Mesodermal cell (in vitro differentiated cells): ENCODE data around the gene TRNT1.
A peak's percentile ranks its signal among the peaks of the same experiment; 100 is the strongest.

ENCODE experiments used
- H3K27ac ChIP-seq: 2 replicates; pipeline ENCODE4 v1.7.0; 2013; ENCODE audit warnings: mild to moderate bottlenecking, low read depth, low read length, moderate library complexity; ENCODE audit not compliant: severe bottlenecking
- H3K36me3 ChIP-seq: 2 replicates; pipeline ENCODE4 v1.7.1; 2013; ENCODE audit warnings: mild to moderate bottlenecking, low read length, moderate library complexity; ENCODE audit not compliant: control insufficient read depth, insufficient read depth
- H3K4me1 ChIP-seq: one replicate; pipeline ENCODE4 v1.7.1; 2013; ENCODE audit warnings: mild to moderate bottlenecking, low read length; ENCODE audit not compliant: insufficient read depth, control insufficient read depth, poor library complexity, severe bottlenecking
- H3K4me3 ChIP-seq: 2 replicates; pipeline ENCODE4 v1.7.0; 2013; ENCODE audit warnings: low read length, control low read depth, mild to moderate bottlenecking; ENCODE audit not compliant: insufficient read depth, poor library complexity, severe bottlenecking; ENCODE audit errors: extremely low read depth
- H3K9me3 ChIP-seq: 2 replicates; pipeline ENCODE4 v1.7.1; 2013; ENCODE audit warnings: mild to moderate bottlenecking, low read length, moderate library complexity; ENCODE audit not compliant: control insufficient read depth
- WGBS, 2 experiments: methylation state at CpG; one replicate each; pipeline ENCODE4 v1.1.5; 2013; ENCODE audit warnings: missing lambda C conversion rate in 2 of 2; ENCODE audit not compliant: insufficient coverage in 2 of 2; 5-methylcytosine and 5-hydroxymethylcytosine counted together

The TRNT1 gene

DNA sequence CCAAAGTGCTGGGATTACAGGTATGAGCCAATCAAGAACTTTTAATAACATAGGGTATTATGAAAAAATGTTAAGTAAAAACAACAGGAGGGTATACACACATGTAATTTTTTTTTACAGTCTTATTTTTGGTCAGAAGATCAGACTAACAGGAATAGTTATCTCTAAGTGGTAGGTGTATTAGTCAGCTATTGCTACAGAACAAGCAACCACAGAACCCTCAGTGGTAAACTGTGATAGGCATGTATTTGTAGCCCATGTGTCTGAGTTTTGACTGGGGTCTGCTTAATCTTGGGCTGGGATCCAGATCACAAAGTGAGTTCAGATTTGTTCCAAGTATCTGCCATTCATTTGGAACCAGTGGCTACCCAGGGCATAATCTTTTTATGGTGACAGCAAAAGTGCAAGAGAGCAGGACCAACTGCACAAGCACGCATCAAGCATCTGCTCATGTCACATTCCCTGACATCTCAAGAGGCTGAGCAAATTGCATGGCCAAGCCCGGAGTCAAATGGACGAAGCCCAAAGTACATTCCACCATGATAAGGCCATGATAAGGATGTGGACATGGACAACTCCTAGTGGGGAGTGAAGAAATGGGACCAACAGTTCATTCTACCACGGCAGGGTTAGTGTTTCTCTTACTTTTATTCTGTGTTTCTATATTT lies 13.6 kb upstream of the TRNT1 start:
- Histone ChIP-seq H3K36me3 (no peaks in the 10 kb centered on the region), H3K27ac (no peak overlapping the region), H3K4me3 (no peak overlapping the region), H3K9me3 (no peaks in the 10 kb centered on the region), H3K4me1 (peaks cover 14% of the 10 kb centered on the region)
- WGBS, 2 experiments: 63 to 83% methylated on average over 1 to 3 of the region's 4 CpGs

DNA sequence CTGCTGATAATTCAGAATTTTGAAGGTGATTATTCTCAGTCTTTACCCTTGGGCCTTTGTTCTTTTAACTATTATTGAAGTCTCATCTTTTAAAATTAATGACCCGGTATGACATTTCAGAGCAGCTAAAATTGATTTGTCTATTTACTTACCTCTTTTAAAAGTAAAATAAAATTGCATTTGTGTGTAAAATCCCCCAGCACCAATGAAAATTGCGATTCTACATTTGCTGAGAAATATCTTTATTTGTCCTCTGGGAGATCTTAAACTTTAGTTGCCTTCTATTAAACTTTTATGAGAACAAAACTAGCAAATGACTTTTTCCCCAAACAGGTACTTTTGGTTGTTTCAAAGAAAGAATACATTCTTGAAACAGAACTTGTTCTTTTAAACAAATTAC lies 9.1 kb upstream of the TRNT1 start:
- Histone ChIP-seq H3K4me3 (no peak overlapping the region), H3K4me1 (no peaks in the 10 kb centered on the region), H3K9me3 (no peaks in the 10 kb centered on the region), H3K36me3 (no peaks in the 10 kb centered on the region), H3K27ac (no peak overlapping the region)
- no CpG with 5 or more reads among the region's 2 CpGs for WGBS, 2 experiments

- H3K36me3 ChIP-seq: no peaks in the 10 kb centered on the region
- H3K4me3 ChIP-seq: no peak overlapping the region
- H3K4me1 ChIP-seq: no peaks in the 10 kb centered on the region
- H3K9me3 ChIP-seq: no peaks in the 10 kb centered on the region
- H3K27ac ChIP-seq: no peak overlapping the region
- 81% methylated on average over 4 of the region's 4 CpGs for WGBS, 2 experiments
These were observed 7.3 kb upstream of the TRNT1 start for GRCh38 chr3:3119393-3119851.

DNA sequence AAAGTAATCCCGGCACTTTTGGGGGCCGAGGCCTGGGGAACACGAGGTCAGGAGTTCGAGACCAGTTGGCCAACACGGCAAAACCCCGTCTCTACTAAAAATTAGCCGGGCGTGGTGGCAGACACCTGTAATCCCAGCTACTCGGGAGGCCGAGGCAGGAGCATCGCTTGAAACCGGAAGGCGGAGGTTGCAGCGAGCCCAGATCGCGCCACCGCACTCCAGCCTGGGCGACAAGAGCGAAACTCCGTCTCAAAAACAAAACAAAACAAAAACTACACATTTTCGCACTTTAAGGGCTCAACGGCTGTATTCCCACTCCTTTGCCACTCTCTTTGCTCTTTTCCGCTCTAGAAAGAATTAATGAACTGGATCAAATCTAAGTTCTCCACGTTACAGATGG lies 763 bp upstream of the TRNT1 start:
- Histone ChIP-seq H3K9me3 (no peaks in the 10 kb centered on the region), H3K4me1 (peaks cover 8% of the 10 kb centered on the region), H3K27ac (peak overlapping the region; percentile 95), H3K4me3 (peak overlapping the region; percentile 78), H3K36me3 (peaks cover 29% of the 10 kb centered on the region)
- WGBS, 2 experiments: 88 to 95% methylated on average over 18 to 24 of the region's 24 CpGs

DNA sequence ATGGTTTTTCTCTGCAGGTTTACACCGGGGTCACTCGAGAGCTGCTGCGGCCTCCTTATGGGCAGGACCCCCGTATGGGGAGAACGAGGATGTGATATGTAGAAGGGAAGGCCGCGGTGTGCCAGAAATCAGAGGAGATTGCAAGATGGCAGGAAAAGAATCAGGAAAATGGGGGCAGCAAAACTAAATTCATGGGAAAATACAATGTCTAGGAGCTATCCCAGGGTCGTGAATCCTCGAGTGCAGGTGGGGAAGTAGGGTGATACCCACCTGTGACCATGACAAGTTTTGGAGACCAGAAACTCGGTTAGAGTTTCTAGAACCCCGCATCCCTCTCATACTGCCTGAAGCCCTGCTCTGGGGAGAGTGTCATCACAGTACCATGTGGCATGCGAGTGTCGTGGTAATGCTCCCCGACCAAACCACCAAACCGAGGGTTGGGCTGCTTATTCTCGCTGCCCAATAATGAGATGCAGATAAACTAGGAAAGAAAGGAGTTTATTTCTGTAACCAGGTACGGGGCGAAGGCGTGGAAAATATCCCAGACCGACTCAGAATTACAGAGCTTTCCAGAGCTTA lies 781 bp downstream of the TRNT1 start:
- peaks cover 8% of the 10 kb centered on the region for H3K4me1 ChIP-seq
- 29 to 35% methylated on average over 11 to 15 of the region's 20 CpGs for WGBS, 2 experiments
- peak overlapping the region; percentile 95 for H3K27ac ChIP-seq
- no peaks in the 10 kb centered on the region for H3K9me3 ChIP-seq
- H3K4me3 ChIP-seq: peak overlapping the region; percentile 78
- peaks cover 34% of the 10 kb centered on the region for H3K36me3 ChIP-seq

- Histone ChIP-seq H3K4me3 (no peak overlapping the region), H3K27ac (no peak overlapping the region), H3K36me3 (peaks cover 44% of the 10 kb centered on the region), H3K9me3 (no peaks in the 10 kb centered on the region), H3K4me1 (peaks cover 8% of the 10 kb centered on the region)
- whole genome bisulfite sequencing, 2 experiments: 72 to 77% methylated on average over 4 to 5 of the region's 5 CpGs
These were observed 2.8 kb downstream of the TRNT1 start for GRCh38 chr3:3129579-3129978.

DNA sequence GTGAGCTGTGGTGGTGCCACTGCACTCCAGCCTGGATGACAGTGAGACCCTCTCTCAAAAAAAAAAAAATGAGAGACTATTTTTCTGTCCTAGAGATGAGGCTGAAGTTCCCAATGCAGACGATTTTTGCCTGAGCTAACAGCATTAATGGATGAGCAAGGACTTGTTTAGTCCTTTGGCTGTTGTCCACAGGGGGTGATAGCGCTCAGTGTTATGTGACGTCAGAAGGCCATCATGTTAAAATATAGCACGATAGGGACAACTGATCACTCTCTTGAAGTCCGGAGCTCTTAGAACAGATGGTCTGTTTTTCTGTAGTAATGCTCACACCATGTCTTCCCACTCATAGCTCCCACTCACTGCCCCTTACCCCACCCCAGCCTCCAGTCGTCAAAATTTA lies 6.8 kb downstream of the TRNT1 start:
- Histone ChIP-seq H3K27ac (no peak overlapping the region), H3K9me3 (no peaks in the 10 kb centered on the region), H3K36me3 (peaks cover 76% of the 10 kb centered on the region), H3K4me3 (no peak overlapping the region), H3K4me1 (peaks cover 5% of the 10 kb centered on the region)
- WGBS, 2 experiments: 88 to 93% methylated on average over 3 to 5 of the region's 6 CpGs

DNA sequence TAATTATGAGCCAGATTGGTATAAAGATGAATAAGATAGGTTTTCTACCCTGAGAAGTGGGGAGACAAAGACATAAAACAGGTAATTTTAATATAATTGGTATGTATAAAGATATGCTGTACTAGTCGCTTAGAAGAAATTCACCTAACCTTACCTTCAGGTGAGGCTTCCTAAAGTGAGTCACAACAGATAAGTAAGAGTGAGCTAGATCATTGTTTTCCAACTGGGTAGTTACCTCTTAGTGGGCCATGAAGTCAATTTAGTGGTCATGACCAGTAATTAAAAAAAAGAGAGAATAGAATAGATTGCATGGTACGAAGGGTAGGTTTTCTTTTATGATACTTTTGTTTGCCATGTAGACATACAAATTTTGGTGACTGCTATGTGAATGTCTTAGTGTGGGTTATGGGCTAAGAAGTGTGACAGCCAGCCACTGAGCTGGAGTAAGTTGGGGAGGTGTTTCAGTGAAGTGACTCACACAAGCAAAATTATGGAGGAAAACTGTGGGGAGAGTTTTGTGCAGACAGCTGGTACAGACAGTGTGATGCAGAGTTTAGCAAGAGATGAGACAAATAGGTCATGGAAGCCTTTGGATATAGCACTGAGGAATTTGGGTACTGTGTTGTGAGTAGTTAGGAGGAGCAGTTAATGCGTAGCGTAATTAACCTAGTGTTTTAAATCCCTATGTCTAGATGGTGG lies 8.2 kb downstream of the TRNT1 start:
- 100% methylated on average over 3 of the region's 4 CpGs for WGBS, 2 experiments
- Histone ChIP-seq H3K27ac (no peak overlapping the region), H3K4me1 (no peaks in the 10 kb centered on the region), H3K36me3 (peaks cover 76% of the 10 kb centered on the region), H3K9me3 (no peaks in the 10 kb centered on the region), H3K4me3 (no peak overlapping the region)

DNA sequence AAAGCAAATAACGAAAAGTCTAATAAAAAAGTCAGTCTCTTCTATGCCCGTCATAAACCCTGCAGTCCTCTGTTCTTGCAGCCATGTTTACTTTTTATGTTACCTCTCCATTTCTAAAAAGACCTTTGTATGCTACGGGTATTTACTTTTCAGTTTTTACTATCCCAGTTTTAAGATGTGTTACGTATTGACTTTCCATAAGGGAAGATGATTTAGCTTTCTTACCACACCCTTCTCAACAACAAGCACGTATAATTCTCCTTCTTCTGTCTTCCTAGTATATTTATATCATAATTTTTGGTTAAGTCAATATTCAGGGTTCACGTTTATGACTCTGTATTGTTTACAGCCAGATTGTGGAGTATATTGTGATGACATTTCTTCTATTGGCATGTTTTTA lies 10.8 kb downstream of the TRNT1 start:
- H3K4me1 ChIP-seq: no peaks in the 10 kb centered on the region
- H3K9me3 ChIP-seq: no peaks in the 10 kb centered on the region
- peaks cover 85% of the 10 kb centered on the region for H3K36me3 ChIP-seq
- H3K27ac ChIP-seq: no peak overlapping the region
- 90 to 96% methylated on average over 2 of the region's 6 CpGs for WGBS, 2 experiments
- H3K4me3 ChIP-seq: no peak overlapping the region

DNA sequence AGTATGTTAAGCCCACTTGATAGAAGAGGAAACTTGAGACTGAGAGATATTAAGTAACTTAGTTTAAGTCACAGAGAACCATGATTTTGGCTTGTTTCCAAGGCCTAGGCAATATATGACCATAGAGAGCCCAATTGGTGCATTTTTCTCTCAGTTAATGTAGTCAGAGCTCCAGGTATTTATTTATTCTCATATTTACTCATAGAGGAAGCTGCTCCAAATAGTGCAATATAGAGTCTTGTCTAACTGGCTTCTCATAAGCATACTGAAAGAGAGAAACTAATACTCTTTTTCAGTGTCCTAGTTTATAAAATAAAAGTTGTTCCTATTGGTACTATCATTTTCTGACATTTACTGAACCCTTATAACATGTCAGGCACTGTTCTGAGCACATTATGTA lies 15.2 kb downstream of the TRNT1 start:
- H3K4me3 ChIP-seq: no peak overlapping the region
- H3K36me3 ChIP-seq: peaks cover 88% of the 10 kb centered on the region
- H3K27ac ChIP-seq: no peak overlapping the region
- no peaks in the 10 kb centered on the region for H3K4me1 ChIP-seq
- no peaks in the 10 kb centered on the region for H3K9me3 ChIP-seq

GRCh38 chr3:3145831-3146230 lies 19.1 kb downstream of the TRNT1 start:
- 94 to 96% methylated on average over 6 to 7 of the region's 8 CpGs for WGBS, 2 experiments
- no peaks in the 10 kb centered on the region for H3K4me1 ChIP-seq
- no peaks in the 10 kb centered on the region for H3K9me3 ChIP-seq
- no peak overlapping the region for H3K27ac ChIP-seq
- H3K4me3 ChIP-seq: no peak overlapping the region
- H3K36me3 ChIP-seq: peaks cover 80% of the 10 kb centered on the region
